H1 (cell line): ENCODE results near the gene COL6A2.

Experiments
- EZH2 ChIP-seq: fragments of 200-600 bp; sonication (generic); IDR thresholded peaks from 2 replicates; pipeline ENCODE4 v1.7.1; 2012; ENCODE audit warnings: low read depth, mild to moderate bottlenecking, moderate library complexity, low read length, inconsistent platforms; ENCODE audit not compliant: severe bottlenecking
- KDM1A ChIP-seq: fragments of 200-600, 300-600 bp; sonication (generic); IDR thresholded peaks from 2 replicates; pipeline ENCODE4 v1.7.1; 2016; ENCODE audit warnings: mild to moderate bottlenecking, low read length, borderline replicate concordance
- PHF8 ChIP-seq: fragments of 200-600 bp; sonication (generic); conservative IDR thresholded peaks from 2 replicates; pipeline ENCODE4 v1.7.1; 2012; ENCODE audit warnings: low read depth, mild to moderate bottlenecking, inconsistent platforms, low read length, moderate library complexity
- SIN3A ChIP-seq, 2 experiments: IDR thresholded peaks in 1 of 2; conservative IDR thresholded peaks in 1 of 2; 2 replicates each; pipeline ENCODE4 v1.6.1; 2011 to 2012; ENCODE audit warnings: low read length in 2 of 2, improper control_type of control experiment in 1 of 2, low read depth in 1 of 2, mild to moderate bottlenecking in 1 of 2
- TF ChIP-seq, protein P1 (sequence below), 3 experiments: IDR thresholded peaks; 1 replicate in 2 of 3; 2 replicates in 1 of 3; pipeline versions ENCODE4 v1.5.1 to v1.6.1; 2011; ENCODE audit warnings: low read length in 3 of 3, mild to moderate bottlenecking in 3 of 3, inconsistent platforms in 2 of 3, low read depth in 1 of 3, moderate library complexity in 1 of 3; ENCODE audit not compliant: insufficient read depth in 1 of 3; ENCODE audit errors: control extremely low read depth in 1 of 3

DNA sequence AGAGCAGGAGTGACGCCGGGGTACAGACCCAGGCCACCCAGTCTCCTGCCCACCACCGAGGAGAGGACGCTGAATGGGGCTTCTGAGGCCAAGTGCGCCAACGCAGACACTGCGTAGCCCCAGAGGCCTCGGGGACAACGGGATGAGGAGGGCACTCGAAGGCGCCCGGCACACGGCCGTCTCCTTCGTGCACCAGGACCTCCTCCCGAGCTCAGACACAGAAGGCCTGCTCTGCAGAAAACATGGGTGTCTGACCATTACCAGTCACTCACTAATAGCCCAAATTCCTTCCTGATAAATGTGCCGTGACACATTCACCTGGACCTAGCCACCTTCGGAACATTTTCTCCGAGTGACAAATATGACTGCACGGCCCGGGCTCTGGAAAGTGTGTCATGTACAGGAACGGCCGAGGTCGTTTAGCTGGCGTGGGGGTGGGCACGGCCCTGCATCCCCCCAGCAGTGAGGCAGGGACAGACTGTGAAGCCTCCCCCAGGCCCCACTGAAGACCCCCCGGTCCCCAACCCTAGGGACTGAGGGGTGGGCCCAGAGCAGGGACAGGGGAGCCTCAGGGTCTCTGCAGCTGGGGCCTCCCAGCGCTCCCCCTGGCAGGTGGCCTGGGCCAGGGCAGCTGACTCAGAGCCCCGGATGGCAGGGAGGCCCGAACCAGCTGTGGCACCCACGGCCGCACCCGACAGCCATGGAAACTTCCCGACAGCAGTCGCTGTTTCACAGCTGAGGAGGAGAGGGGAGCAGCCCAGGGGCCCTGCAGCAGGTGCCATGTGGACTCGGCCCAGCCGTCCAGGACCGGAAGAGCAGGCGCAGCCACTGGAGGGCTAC, 16.7 kb upstream of the COL6A2 start:
- TF ChIP-seq PHF8: no peak
- no peak for TF ChIP-seq SIN3A (conservative IDR thresholded peaks at IDR 0.05 in 1 of 2, IDR thresholded peaks at IDR 0.05 in 1 of 2; ENCODE audit: low read depth in 1 of 2, low read length in 2 of 2)
- TF ChIP-seq KDM1A: no peak
- TF ChIP-seq EZH2: no peak
- TF ChIP-seq, protein P1, sequence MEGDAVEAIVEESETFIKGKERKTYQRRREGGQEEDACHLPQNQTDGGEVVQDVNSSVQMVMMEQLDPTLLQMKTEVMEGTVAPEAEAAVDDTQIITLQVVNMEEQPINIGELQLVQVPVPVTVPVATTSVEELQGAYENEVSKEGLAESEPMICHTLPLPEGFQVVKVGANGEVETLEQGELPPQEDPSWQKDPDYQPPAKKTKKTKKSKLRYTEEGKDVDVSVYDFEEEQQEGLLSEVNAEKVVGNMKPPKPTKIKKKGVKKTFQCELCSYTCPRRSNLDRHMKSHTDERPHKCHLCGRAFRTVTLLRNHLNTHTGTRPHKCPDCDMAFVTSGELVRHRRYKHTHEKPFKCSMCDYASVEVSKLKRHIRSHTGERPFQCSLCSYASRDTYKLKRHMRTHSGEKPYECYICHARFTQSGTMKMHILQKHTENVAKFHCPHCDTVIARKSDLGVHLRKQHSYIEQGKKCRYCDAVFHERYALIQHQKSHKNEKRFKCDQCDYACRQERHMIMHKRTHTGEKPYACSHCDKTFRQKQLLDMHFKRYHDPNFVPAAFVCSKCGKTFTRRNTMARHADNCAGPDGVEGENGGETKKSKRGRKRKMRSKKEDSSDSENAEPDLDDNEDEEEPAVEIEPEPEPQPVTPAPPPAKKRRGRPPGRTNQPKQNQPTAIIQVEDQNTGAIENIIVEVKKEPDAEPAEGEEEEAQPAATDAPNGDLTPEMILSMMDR (IDR thresholded peaks at IDR 0.05; ENCODE audit: control extremely low read depth in 1 of 3, insufficient read depth in 1 of 3, low read depth in 1 of 3, low read length in 3 of 3): no peak
